ENCODE results near the gene SH3BGRL2.
"Not testable (repeated sequence)": the region's sequence is repeated elsewhere in the genome, so short reads cannot be mapped to it uniquely, and the experiment has no call there.

The SH3BGRL2 gene

DNA sequence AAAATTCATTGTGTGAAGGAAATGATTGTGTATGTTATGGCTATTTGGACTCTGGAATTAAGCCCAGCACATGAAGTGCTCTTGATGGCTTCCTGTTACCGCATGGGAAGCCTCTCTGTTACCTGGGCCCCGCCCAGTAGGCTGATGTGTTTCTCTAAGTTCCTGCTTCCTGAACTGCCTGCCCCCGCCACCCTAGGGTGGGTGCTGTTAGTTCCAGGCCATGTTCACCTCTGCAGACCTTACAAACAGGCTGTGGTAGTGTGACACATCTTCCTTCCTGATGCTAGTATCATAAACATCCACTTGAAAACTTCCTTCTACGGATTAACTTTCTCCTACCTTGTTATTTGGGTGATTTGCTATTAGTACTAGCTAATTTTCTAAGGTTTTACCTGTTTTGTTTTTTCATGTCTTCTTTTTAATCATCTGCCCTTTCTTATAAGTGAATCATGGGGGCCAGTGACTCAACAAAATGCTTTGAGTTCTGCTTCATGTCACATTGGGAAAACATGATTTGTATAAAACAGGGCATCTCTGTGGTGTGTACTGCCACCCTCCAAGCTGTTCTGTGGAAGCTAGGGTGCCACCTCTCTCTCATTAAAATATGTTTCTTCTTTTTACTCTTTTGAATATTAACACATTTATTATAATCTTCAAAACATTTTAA lies 40.6 kb downstream of the SH3BGRL2 start:
- no peak for TF ChIP-seq CTCF (IDR thresholded peaks at IDR 0.05; ENCODE audit: low read length, missing control alignments)
- H3K4me3 ChIP-seq (replicated peaks; ENCODE audit: low read depth, low read length) = no peak overlapping the region
- peak; percentile 31 for DNase-seq (ENCODE audit: low read depth)

DNA sequence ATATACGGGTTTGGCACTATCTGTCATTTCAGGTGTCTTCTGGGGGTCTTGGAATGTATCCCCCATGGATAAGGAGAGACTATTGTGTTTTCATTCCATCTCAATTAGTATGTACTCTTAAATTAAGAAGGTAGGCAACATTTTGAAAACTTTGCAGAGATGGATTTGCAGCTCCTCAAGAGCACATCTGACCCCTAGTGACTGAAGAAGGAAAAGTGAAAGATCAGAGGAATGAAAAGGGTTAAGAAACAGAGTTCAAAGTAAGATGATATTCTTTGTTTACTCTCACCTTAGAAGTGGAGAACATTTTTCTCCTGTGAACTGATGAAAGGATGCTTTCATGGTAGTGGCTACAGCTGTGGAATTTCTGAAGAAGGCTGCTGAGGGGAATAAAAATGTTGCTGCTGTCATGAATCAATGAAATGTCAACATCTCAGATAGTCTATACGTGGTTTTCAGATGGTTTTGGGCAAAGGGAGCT lies 41.5 kb downstream of the SH3BGRL2 start:
- DNase-seq (ENCODE audit: low read depth) = peak; percentile 53

GRCh38 chr6:79673947-79674346 lies 42.8 kb downstream of the SH3BGRL2 start:
- TF ChIP-seq CTCF (IDR thresholded peaks at IDR 0.05; ENCODE audit: low read length, missing control alignments) = no peak
- no peak for DNase-seq (ENCODE audit: low read depth)
- no peak overlapping the region for H3K4me3 ChIP-seq (replicated peaks; ENCODE audit: low read depth, low read length)

More for the DNA sequence above, 41.5 kb downstream of the SH3BGRL2 start:
- no peak overlapping the region for H3K4me3 ChIP-seq (replicated peaks; ENCODE audit: low read depth, low read length)
- TF ChIP-seq CTCF (IDR thresholded peaks at IDR 0.05; ENCODE audit: low read length, missing control alignments) = peak; percentile 64

DNA sequence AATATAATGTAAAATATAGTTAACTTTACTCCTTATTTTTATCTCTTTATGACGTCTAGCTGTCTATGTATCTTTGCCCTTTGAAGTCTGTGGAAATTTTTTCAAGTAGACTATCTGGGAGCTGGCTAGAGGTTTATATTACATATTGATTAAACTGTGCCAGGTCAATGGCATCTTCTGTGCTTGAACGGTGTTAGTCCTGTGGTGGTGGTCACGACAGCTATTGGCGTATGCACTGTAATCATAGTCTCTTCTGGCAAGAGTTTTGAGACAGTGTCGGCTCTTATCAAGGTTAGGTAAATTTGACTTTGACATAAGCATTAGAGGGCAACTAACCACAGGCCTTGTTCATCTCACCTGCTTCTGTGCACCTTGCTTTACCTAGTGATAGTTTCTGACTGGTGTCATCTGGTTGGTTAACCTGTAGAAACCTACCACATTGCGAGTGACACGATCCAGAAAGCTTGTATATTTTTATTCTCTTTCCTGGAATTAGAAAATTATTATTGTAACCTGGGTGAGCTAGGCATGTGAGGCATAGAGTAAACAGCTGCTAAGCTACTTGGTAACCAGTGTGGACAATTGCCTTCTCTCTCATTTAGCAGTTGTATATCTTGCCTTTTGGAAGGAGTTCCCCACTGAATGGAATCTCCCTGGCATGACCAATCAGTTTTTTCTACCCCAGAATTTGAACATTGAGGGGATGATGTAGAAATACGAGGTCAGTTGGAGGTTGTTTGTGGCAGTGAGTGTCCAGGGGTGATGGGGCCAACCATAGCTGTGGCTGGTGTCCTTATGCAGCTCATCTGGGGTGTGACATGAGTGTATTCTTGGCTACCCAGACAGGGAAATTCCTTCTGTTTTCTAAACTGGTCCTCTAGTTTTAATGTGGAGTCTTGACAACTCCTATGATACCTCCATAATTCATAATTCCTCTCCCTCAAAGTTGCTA lies 45.9 kb downstream of the SH3BGRL2 start:
- no peak overlapping the region for H3K4me3 ChIP-seq (replicated peaks; ENCODE audit: low read depth, low read length)
- DNase-seq (ENCODE audit: low read depth) = no peak
- no peak for TF ChIP-seq CTCF (IDR thresholded peaks at IDR 0.05; ENCODE audit: low read length, missing control alignments)

DNA sequence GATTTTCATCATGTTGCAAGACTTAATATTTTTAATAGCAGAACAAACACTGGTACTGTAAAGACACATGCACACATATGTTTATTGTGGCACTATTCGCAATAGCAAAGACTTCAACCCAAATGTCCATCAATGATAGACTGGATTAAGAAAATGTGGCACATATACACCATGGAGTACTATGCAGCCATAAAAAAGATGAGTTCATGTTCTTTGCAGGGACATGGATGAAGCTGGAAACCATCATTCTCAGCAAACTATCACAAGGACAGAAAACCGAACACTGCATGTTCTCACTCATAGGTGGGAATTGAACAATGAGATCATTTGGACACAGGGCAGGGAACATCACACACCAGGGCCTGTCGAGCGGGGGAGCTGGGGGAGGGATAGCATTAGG lies 51.6 kb downstream of the SH3BGRL2 start:
- DNase-seq (ENCODE audit: low read depth); H3K4me3 ChIP-seq (replicated peaks; ENCODE audit: low read depth, low read length): not testable (repeated sequence)

DNA sequence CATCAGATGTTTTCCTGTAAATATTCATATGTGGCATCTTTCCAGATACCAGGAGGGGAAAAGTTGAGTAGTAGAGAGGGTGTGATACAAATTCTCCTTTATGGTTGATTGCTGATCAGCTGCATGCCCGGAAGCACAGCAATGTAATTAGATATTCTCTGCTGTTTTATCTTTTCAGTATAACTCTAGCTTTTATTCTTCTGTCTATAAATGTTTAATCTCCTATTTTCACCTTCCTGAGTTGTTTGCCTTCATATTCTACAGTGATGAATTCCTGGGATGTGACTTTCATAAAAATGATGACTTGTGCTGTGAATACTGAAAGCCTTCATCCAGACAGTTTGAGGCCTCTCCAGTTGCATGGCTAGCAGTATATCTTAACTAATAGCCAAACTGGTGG lies 53.7 kb downstream of the SH3BGRL2 start:
- TF ChIP-seq CTCF (IDR thresholded peaks at IDR 0.05; ENCODE audit: low read length, missing control alignments) = no peak
- no peak overlapping the region for H3K4me3 ChIP-seq (replicated peaks; ENCODE audit: low read depth, low read length)
- no peak for DNase-seq (ENCODE audit: low read depth)

DNA sequence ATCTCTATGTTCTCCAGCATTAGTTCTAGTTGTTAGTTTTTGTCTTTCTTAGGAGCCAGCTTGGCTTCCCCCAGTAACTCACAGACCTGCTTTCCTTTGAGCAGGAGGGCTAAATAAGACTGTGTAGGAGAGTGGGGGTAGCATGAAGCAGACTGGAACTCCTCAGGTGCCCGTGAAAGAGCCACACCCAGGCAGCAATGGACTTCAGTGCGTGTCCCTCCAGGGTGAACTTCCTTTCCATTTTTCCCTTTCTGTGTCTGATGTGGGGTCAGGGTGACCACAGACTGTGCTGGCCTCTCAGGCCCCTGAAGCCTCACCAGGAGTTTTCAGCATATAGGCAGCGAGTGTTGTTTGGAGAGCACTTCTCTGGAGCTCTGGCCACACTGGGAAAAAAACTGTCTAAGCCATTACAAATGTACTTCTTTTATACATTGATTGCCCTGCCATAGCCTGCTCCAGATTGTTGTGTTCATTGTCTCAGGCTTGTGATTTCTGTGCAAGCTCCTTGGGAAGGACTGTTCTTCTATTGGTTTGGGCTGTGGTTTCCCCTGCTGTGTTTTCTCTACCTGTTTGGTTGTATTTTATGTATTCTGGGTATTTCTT lies 55.7 kb downstream of the SH3BGRL2 start:
- no peak for TF ChIP-seq CTCF (IDR thresholded peaks at IDR 0.05; ENCODE audit: low read length, missing control alignments)
- H3K4me3 ChIP-seq (replicated peaks; ENCODE audit: low read depth, low read length) = no peak overlapping the region
- DNase-seq (ENCODE audit: low read depth) = no peak
